Psoas muscle (tissue), 8 donors: Measurements from ENCODE around the gene ANKRD11. TPM values are rescaled to one million over a fixed set of nuclear protein-coding genes. Genes with fewer than 3 reads are reported as not detected.

Experiments
- ATAC-seq, 4 donors: fragments of 200-7000 bp; cut with Tn5 transposase; one replicate each; pipeline ENCODE4 v1.9.1; 2020; ENCODE audit warnings: moderate library complexity in 3 of 4, mild to moderate bottlenecking in 2 of 4
- DNase-seq, 2 donors: peaks; one replicate each; pipeline ENCODE4 v3.0.0-alpha.2; 2020
- H3K27ac ChIP-seq: fragments of 200-600 bp; one replicate; pipeline ENCODE4 v1.8.0; 2022
- H3K27me3 ChIP-seq, 3 donors: fragments of 200-600 bp in 1 of 3; one replicate each; pipeline versions ENCODE4 v1.6.1 to v1.8.0; 2013 to 2022; ENCODE audit warnings: low read length in 2 of 3, mild to moderate bottlenecking in 2 of 3, moderate library complexity in 1 of 3; ENCODE audit not compliant: insufficient read depth in 3 of 3
- H3K36me3 ChIP-seq, 2 donors: fragments of 200-600 bp in 1 of 2; one replicate each; pipeline versions ENCODE4 v1.6.1 to v1.8.0; 2013 to 2022; ENCODE audit warnings: low read depth in 1 of 2, mild to moderate bottlenecking in 1 of 2, moderate library complexity in 1 of 2; ENCODE audit not compliant: insufficient read depth in 1 of 2
- H3K4me1 ChIP-seq: fragments of 200-600 bp; one replicate; pipeline ENCODE4 v1.8.0; 2022
- H3K4me3 ChIP-seq: fragments of 200-600 bp; one replicate; pipeline ENCODE4 v1.8.0; 2022; ENCODE audit warnings: mild to moderate bottlenecking
- H3K9me3 ChIP-seq: fragments of 200-600 bp; one replicate; pipeline ENCODE4 v1.8.0; 2022
- WGBS, 3 donors: extraction: QIAGEN DNeasy Blood & Tissue Kit; methylation state at CpG; one replicate each; pipeline versions ENCODE4 v1.1.6 to v1.1.7; 2013; 5-methylcytosine and 5-hydroxymethylcytosine counted together
- intact Hi-C, 2 donors: fragments of 100-400 bp; cut with DNase I; formaldehyde crosslinking; loops; one replicate each; pipeline versions ENCODE4 v1.11.0 to v1.14.2; 2022
- polyA plus RNA-seq, 3 donors: library from polyadenylated mRNA; stranded (reverse); fragments of 200-250 nt; gene quantifications; one replicate each; pipeline ENCODE4 v1.2.3, GENCODE V29; 2013
- total RNA-seq, 4 donors: library from RNA; stranded (reverse); fragmentation: NEBNext Ultra II Directional in 2 of 4; extraction: Animal tissue kit (Norgen Biotek cat#: 25700) in 2 of 4; gene quantifications; one replicate each; pipeline versions ENCODE4 v1.2.1 to v1.2.4, GENCODE V29; 2021 to 2023
- TF ChIP-seq, protein P1 (sequence below): fragments of 200-600 bp; IDR thresholded peaks from one replicate; pipeline ENCODE4 v1.8.0; 2022; ENCODE audit warnings: antibody characterized with exemption
- donor health status: healthy with polysubstance abuse.
- donor health status: DM: no; HTN: no; CAD: no; lungs with moderate emphysema.
- donor health status: Bipolar disorder and iron deficiency.
- donor health status: healthy.
- donor health status: DM: yes; HTN: yes; CAD: no.
- donor health status: DM: no; HTN: no; CAD: no.
- donor health status: DM: no; HTN: no; CAD: no.
- donor health status: DM: yes; HTN: yes; CAD: no.

ANKRD11 gene
- total and polyA plus RNA-seq, 7 donors = 22.3 to 72.8 (median 57.2) TPM

- Histone ChIP-seq H3K36me3 (no peaks in the 10 kb centered on the region), H3K27me3 (no peaks in the 10 kb centered on the region), H3K4me1 (peaks cover 72% of the 10 kb centered on the region), H3K9me3 (no peaks in the 10 kb centered on the region), H3K4me3 (no peak overlapping the region), H3K27ac (peak overlapping the region; percentile 18)
- TF ChIP-seq, protein P1, sequence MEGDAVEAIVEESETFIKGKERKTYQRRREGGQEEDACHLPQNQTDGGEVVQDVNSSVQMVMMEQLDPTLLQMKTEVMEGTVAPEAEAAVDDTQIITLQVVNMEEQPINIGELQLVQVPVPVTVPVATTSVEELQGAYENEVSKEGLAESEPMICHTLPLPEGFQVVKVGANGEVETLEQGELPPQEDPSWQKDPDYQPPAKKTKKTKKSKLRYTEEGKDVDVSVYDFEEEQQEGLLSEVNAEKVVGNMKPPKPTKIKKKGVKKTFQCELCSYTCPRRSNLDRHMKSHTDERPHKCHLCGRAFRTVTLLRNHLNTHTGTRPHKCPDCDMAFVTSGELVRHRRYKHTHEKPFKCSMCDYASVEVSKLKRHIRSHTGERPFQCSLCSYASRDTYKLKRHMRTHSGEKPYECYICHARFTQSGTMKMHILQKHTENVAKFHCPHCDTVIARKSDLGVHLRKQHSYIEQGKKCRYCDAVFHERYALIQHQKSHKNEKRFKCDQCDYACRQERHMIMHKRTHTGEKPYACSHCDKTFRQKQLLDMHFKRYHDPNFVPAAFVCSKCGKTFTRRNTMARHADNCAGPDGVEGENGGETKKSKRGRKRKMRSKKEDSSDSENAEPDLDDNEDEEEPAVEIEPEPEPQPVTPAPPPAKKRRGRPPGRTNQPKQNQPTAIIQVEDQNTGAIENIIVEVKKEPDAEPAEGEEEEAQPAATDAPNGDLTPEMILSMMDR = no peak
- no peak for DNase-seq
- intact Hi-C loops = no loop called here
- 37 to 57% (median 39%) methylated on average over 11 of the region's 11 CpGs for WGBS, 3 donors
- ATAC-seq = peak in 1 of 4 donors; percentile 25
Observed at GRCh38 chr16:89420204-89420603, 70.2 kb downstream of the ANKRD11 start.

DNA sequence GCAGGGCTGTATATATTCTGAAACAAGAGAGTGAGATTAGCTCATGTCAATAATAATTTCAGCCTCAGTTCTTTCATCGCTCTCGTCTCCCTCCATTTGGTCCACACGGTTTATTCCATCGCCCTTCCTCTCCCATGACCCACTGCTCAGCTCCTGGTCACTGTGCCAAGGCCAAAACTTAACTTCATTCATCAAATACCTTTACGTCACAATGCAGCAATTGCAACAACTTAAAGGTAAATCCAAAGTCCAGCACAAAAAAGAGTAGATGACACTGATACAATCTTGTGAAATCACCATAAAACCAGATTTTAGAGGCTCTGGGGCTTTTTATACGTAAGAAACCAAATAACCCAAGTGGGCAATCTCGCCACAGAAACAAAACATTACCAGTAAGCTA is 72.0 kb downstream of the ANKRD11 start:
- no peak for DNase-seq

GRCh38 chr16:89417352-89417751 is 73.0 kb downstream of the ANKRD11 start:
- peak; percentile 35 to 73 (median 64) for ATAC-seq
- no peak for DNase-seq
- H3K36me3 ChIP-seq = no peaks in the 10 kb centered on the region
- no peak overlapping the region for H3K4me3 ChIP-seq
- TF ChIP-seq, protein P1 = no peak
- WGBS, 3 donors = 41 to 58% (median 43%) methylated on average over 7 of the region's 7 CpGs
- no peaks in the 10 kb centered on the region for H3K9me3 ChIP-seq
- peaks cover 81% of the 10 kb centered on the region for H3K4me1 ChIP-seq
- intact Hi-C loops = no loop called here
- H3K27ac ChIP-seq = peak overlapping the region; percentile 11
- no peaks in the 10 kb centered on the region for H3K27me3 ChIP-seq

More for the DNA sequence above, 72.0 kb downstream of the ANKRD11 start:
- no peak overlapping the region for H3K27ac ChIP-seq
- ATAC-seq = no peak
- H3K4me1 ChIP-seq = peaks cover 82% of the 10 kb centered on the region
- 79 to 90% (median 80%) methylated on average over 7 of the region's 7 CpGs for WGBS, 3 donors
- H3K4me3 ChIP-seq = no peak overlapping the region
- no peaks in the 10 kb centered on the region for H3K9me3 ChIP-seq
- no peaks in the 10 kb centered on the region for H3K27me3 ChIP-seq
- intact Hi-C loops = no loop called here
- TF ChIP-seq, protein P1 = no peak
- no peaks in the 10 kb centered on the region for H3K36me3 ChIP-seq

DNA sequence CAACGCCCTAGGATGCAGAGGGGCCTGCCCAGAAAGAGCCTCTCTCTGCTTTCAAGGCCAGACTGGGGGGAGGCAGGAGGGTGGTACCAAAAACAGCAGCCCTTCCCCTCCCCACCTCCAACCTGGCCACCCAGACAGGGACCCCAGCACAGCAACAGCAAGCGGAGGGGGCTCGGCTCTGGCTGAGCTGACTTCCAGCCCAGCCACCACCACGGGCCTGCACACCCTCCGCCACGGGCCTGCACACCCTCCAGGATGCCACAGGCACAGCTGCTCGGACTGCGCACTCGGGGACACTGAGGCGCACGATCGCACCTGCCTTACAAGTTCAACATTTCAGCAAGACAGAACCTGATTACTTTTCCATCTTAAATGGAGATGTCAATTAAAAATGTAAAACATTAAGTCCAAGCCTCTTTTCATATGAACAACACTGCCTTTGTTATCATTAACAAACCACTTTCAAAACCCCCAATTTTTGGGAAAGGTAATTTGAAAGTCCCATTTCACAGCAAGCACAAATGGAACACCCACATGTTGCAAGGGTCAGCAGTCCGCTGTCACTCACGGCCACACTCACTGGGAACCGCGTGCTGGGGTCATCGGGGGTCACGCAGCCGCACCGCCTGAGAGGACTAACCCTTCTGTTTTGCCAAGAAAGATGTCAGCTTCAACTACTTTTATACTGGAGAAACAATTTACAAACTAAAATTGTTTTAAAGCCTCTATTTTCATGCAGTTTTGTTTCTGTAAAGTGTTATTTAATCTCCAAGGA is 76.4 kb downstream of the ANKRD11 start:
- Histone ChIP-seq H3K4me1 (peaks cover 84% of the 10 kb centered on the region), H3K4me3 (no peak overlapping the region), H3K36me3 (no peaks in the 10 kb centered on the region), H3K27me3 (no peaks in the 10 kb centered on the region), H3K9me3 (no peaks in the 10 kb centered on the region), H3K27ac (no peak overlapping the region)
- ATAC-seq (peak in 3 of 4 donors; percentile 52 to 61 (median 54)), DNase-seq (peak in 1 of 2 donors; percentile 79)
- 50 to 65% (median 51%) methylated on average over 18 to 20 of the region's 20 CpGs for WGBS, 3 donors
- intact Hi-C loops = no loop called here
- TF ChIP-seq, protein P1 = no peak
